Cardiac muscle cell (in vitro differentiated cells and primary cell): ENCODE data around the gene SEC22C. TPM values are rescaled to one million over a fixed set of nuclear protein-coding genes. Genes with fewer than 3 reads are reported as not detected.

Source experiments
- DNase-seq, 2 donors: peaks; one replicate each; pipeline versions ENCODE4 v3.0.0 to v3.0.0-alpha.2; 2010 to 2017; ENCODE audit warnings: low read depth in 1 of 2, low spot score in 1 of 2
- H3K27ac ChIP-seq: fragments of 200-600 bp; sonication (generic); 2 replicates; pipeline ENCODE4 v1.5.1; 2016
- H3K27me3 ChIP-seq: fragments of 200-600 bp; sonication (generic); 2 replicates; pipeline ENCODE4 v1.6.0; 2016; ENCODE audit warnings: control low read depth
- H3K36me3 ChIP-seq: fragments of 200-600 bp; sonication (generic); 2 replicates; pipeline ENCODE4 v1.5.1; 2016; ENCODE audit warnings: control low read depth
- H3K4me1 ChIP-seq: fragments of 200-600 bp; sonication (generic); 2 replicates; pipeline ENCODE4 v1.8.1; 2017; ENCODE audit warnings: low read depth, mild to moderate bottlenecking, mixed run types
- H3K4me3 ChIP-seq: fragments of 200-600 bp; sonication (generic); 2 replicates; pipeline ENCODE4 v1.5.1; 2016; ENCODE audit warnings: mild to moderate bottlenecking
- H3K9me3 ChIP-seq: fragments of 200-600 bp; sonication (generic); 2 replicates; pipeline ENCODE4 v1.5.1; 2017; ENCODE audit warnings: low read depth, mild to moderate bottlenecking, control low read depth
- CTCF ChIP-seq: IDR thresholded peaks from 2 replicates; pipeline ENCODE4 v1.5.1; 2012; ENCODE audit warnings: low read depth, mild to moderate bottlenecking, low read length
- polyA plus RNA-seq: library from polyadenylated mRNA; unstranded; fragments of >200 nt; fragmentation: Nextera tagmentation; extraction: Ambion mirVana; gene quantifications from 2 replicates; pipeline ENCODE4 v1.2.1, GENCODE V29; 2016
- total RNA-seq: library from RNA; depleted of rRNA; stranded (reverse); fragments of >200 nt; gene quantifications from 2 replicates; pipeline ENCODE4 v1.2.3, GENCODE V29; 2016

SEC22C gene
- total and polyA plus RNA-seq, 2 experiments from 2014 or later = 30.9 to 31.6 TPM

GRCh38 chr3:42505849-42506410, 75.8 kb downstream of the SEC22C start:
- no peak for DNase-seq
- peaks cover 25% of the 10 kb centered on the region for H3K27me3 ChIP-seq
- no peak for TF ChIP-seq CTCF
- H3K27ac ChIP-seq = no peak overlapping the region
- peaks cover 3% of the 10 kb centered on the region for H3K4me1 ChIP-seq
- no peaks in the 10 kb centered on the region for H3K9me3 ChIP-seq
- no peak overlapping the region for H3K4me3 ChIP-seq
- H3K36me3 ChIP-seq = no peaks in the 10 kb centered on the region

DNA sequence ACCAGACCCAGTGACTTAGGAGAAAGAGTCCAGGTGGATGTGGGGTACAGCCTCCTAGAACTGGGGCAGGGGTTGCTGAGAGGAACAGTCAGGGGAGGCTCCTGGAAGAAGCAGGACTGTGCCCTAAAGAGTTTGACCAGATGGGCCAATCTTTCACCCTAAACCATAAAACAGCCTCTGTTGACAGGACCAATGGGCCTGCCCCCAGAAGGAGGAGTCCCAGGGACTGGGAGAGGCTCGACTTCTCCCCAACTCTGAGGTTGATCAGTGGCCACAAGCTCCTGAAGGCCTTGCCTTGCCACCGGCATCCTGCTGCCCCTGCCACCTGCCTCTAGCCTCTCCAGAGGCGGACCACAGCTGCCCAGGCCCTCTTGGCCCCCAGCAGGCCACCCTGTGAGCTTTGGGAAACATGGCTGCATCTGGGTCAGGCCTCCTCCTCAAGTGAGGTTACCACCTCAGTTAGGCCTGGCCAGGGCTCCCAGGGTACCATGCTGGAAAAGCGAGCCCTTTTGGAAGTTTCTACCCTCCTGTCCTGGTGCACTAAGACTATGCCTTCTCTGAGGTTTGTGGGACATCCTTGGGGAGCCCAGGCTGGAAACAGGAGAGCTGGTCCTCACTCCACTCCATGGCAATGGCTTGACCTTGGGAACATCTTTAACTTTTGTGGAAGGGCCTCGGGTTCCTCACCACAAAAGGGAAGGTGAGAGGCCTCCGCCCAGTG, 76.5 kb downstream of the SEC22C start:
- no peak for TF ChIP-seq CTCF
- no peaks in the 10 kb centered on the region for H3K36me3 ChIP-seq
- peaks cover 3% of the 10 kb centered on the region for H3K4me1 ChIP-seq
- H3K27ac ChIP-seq = no peak overlapping the region
- no peak for DNase-seq
- peaks cover 31% of the 10 kb centered on the region for H3K27me3 ChIP-seq
- H3K9me3 ChIP-seq = no peaks in the 10 kb centered on the region
- no peak overlapping the region for H3K4me3 ChIP-seq

DNA sequence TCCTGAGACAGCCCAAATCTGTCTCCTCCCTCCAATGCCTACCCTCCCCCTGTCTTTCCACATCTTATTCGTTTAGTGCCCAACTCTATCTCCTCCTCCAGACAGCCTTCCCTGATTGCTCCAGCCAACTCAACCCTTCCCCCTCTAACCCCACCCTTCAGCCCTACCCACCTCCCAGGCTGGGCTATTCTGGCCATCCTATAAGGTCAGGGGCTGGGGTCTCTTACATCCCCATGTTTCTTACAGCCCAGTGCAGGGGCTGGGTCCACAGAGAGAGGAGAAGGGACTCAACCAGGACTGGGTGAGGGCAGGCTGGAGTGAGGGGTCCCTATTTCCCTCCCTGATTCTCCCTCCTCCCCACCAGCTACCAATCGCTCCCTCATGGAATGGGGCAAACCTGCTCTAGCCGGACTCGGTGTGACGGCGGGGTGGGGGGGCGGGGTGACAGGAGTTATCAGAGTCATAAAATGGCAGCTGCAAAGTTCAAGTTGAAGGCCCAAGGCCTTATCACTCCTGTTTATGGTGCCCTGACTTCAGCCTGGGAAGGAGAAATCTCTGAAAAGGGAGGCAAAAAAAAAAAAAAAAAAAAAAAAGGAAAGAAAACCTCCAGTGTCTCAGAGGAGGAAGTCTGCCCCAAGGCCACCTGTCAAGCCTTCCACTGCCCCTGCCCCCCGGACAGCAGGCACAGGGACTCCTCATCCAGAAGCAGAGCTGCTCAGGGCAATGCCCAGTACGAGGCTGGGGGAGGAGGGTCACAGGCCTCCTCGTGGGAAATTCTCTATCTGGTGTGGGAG, 77.2 kb downstream of the SEC22C start:
- H3K4me1 ChIP-seq = peaks cover 3% of the 10 kb centered on the region
- no peak for TF ChIP-seq CTCF
- peaks cover 39% of the 10 kb centered on the region for H3K27me3 ChIP-seq
- H3K4me3 ChIP-seq = no peak overlapping the region
- DNase-seq = no peak
- no peaks in the 10 kb centered on the region for H3K36me3 ChIP-seq
- H3K9me3 ChIP-seq = no peaks in the 10 kb centered on the region
- no peak overlapping the region for H3K27ac ChIP-seq

DNA sequence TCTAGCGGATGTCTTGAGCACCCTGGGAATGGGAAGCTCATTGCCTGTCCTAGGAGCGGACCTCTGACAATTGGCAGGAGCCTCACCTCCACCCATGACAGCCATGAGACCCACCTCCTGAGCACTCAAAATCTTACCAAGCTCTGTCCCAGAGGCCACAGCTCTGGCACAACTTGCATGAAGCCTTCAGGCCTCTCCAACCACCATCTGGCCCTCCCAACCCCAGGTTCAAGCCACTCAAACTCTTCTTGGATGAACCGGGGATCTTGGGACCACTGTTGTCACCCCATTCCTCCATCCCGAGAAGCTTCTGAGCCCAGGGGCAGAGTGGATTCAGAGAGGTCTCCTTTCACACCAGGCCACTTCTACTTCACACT, 77.8 kb downstream of the SEC22C start:
- TF ChIP-seq CTCF = no peak
- no peak for DNase-seq
- Histone ChIP-seq H3K4me3 (no peak overlapping the region), H3K9me3 (no peaks in the 10 kb centered on the region), H3K4me1 (peaks cover 3% of the 10 kb centered on the region), H3K27me3 (peaks cover 45% of the 10 kb centered on the region), H3K27ac (no peak overlapping the region), H3K36me3 (no peaks in the 10 kb centered on the region)

DNA sequence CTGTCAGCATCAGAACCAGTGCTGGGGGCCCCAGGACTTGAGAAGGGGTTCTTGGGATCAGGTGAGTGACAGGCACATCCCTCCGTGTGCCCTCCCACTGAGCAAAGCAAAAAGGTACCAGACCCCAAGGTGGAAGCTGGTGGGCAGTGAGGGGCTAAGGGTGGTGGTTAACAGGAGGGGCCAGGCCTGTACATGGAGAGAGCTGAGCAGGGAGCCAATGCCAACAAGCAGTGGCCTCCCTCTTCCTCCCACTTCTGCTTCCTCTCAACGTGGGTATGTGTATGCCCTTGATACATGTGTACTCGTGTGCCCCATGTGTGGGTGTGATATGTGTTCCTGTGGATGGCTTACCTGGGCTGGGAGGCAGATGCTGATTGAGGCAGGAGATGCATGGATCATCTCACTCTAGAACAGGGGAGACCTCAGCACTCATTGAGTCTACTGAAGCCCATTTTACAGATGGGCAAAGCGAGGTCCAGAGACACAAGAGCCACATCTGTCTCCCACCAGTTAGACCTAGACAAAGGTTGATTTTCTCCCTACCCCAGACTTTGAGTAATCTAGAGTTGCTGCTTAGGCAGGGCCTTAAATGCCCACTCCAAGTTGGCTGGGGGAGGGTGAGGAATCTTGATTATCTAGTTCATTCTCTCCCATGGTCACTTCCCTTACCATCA, 78.4 kb downstream of the SEC22C start:
- no peak overlapping the region for H3K27ac ChIP-seq
- H3K9me3 ChIP-seq = no peaks in the 10 kb centered on the region
- peaks cover 50% of the 10 kb centered on the region for H3K27me3 ChIP-seq
- H3K4me3 ChIP-seq = no peak overlapping the region
- no peak for DNase-seq
- no peak for TF ChIP-seq CTCF
- H3K36me3 ChIP-seq = no peaks in the 10 kb centered on the region
- H3K4me1 ChIP-seq = peaks cover 3% of the 10 kb centered on the region
